Neural progenitor cell (in vitro differentiated cells): ENCODE measurements around the gene TNC. TPM values are rescaled to one million over a fixed set of nuclear protein-coding genes. Genes with fewer than 3 reads are reported as not detected.

ENCODE experiments used
- DNase-seq: peaks from one replicate; pipeline ENCODE4 v3.0.0-alpha.2; 2016; ENCODE audit warnings: low spot score
- H2AFZ ChIP-seq: fragments of 200-600 bp; sonication (generic); replicated peaks from 2 replicates; pipeline ENCODE4 v1.6.1; 2016; ENCODE audit warnings: antibody characterized with exemption
- H3F3A ChIP-seq: fragments of 200-600 bp; sonication (generic); 2 replicates; pipeline ENCODE4 v1.6.1; 2016; ENCODE audit warnings: antibody characterized with exemption, low read depth
- H3K27ac ChIP-seq: fragments of 200-600 bp; sonication (generic); 2 replicates; pipeline ENCODE4 v1.5.1; 2016; ENCODE audit warnings: mild to moderate bottlenecking
- H3K27me3 ChIP-seq: fragments of 200-600 bp; sonication (generic); 2 replicates; pipeline ENCODE4 v1.6.1; 2016; ENCODE audit warnings: mild to moderate bottlenecking, moderate library complexity
- H3K36me3 ChIP-seq: fragments of 200-600 bp; sonication (generic); 2 replicates; pipeline ENCODE4 v1.5.1; 2016
- H3K4me1 ChIP-seq: fragments of 200-600 bp; sonication (generic); 2 replicates; pipeline ENCODE4 v1.6.1; 2016; ENCODE audit warnings: mixed run types
- H3K4me2 ChIP-seq: fragments of 200-600 bp; sonication (generic); 2 replicates; pipeline ENCODE4 v1.6.1; 2016
- H3K4me3 ChIP-seq: fragments of 200-600 bp; sonication (generic); 2 replicates; pipeline ENCODE4 v1.5.1; 2016
- H3K79me2 ChIP-seq: fragments of 200-600 bp; sonication (generic); 2 replicates; pipeline ENCODE4 v1.6.1; 2016; ENCODE audit warnings: low read depth
- H3K9ac ChIP-seq: fragments of 200-600 bp; sonication (generic); 2 replicates; pipeline ENCODE4 v1.6.1; 2016
- H3K9me3 ChIP-seq: fragments of 200-600 bp; sonication (generic); 2 replicates; pipeline ENCODE4 v1.5.1; 2016; ENCODE audit warnings: low read depth
- H4K20me1 ChIP-seq: fragments of 200-600 bp; sonication (generic); 2 replicates; pipeline ENCODE4 v1.6.1; 2016; ENCODE audit warnings: low read depth
- H3K27ac Mint-ChIP-seq: 3 replicates; pipeline ENCODE4 v1.8.0; 2021; ENCODE audit warnings: mixed read lengths
- H3K27me3 Mint-ChIP-seq: 2 replicates; pipeline ENCODE4 v1.8.0; 2022; ENCODE audit warnings: low read depth, mild to moderate bottlenecking, inconsistent platforms, moderate library complexity, mixed read lengths; ENCODE audit not compliant: insufficient read depth
- H3K36me3 Mint-ChIP-seq: 3 replicates; pipeline ENCODE4 v1.8.0; 2021; ENCODE audit warnings: mixed read lengths
- H3K4me1 Mint-ChIP-seq: 3 replicates; pipeline ENCODE4 v1.8.0; 2021; ENCODE audit warnings: mixed read lengths
- H3K4me3 Mint-ChIP-seq: 3 replicates; pipeline ENCODE4 v1.8.0; 2021; ENCODE audit warnings: mild to moderate bottlenecking, moderate library complexity, mixed read lengths
- H3K9me3 Mint-ChIP-seq: 3 replicates; pipeline ENCODE4 v1.8.0; 2020; ENCODE audit warnings: mixed read lengths
- CTCF ChIP-seq: fragments of 200-600 bp; sonication (generic); IDR thresholded peaks from 2 replicates; pipeline ENCODE4 v1.5.1; 2017; ENCODE audit warnings: antibody characterized with exemption, mild to moderate bottlenecking
- EZH2 ChIP-seq: fragments of 200-600 bp; sonication (generic); IDR thresholded peaks from 2 replicates; pipeline ENCODE4 v1.6.1; 2017; ENCODE audit warnings: antibody characterized with exemption, mild to moderate bottlenecking, moderate library complexity
- EZH2phosphoT487 ChIP-seq: fragments of 200-600 bp; sonication (generic); IDR thresholded peaks from 2 replicates; pipeline ENCODE4 v1.6.1; 2017; ENCODE audit warnings: antibody characterized with exemption
- total RNA-seq: library from RNA; depleted of rRNA; stranded (reverse); fragments of >200 nt; gene quantifications from 2 replicates; pipeline ENCODE4 v1.2.3, GENCODE V29; 2015; ENCODE audit warnings: low replicate concordance

Gene TNC
- total RNA-seq, 1 donor from 2014 or later = 54.9 TPM

DNA sequence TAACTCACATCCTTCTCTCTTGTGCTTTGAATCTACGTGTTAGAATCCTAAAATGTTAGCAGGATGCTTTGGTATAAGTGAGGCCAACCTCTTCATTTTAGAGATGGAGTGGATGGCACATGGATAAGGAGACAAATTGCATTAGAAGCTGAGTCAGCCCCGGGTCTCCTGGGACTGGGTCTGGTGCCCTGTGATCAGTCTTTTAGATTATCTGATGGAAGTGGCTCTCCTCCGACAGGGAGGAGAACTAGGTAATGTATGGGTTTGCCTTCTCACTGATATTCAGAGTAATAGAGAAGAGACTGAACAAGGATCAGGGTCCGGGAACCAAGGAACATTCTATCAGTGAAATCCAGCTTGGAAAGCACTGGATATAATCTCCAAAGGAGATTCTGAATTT, 112.6 kb downstream of the TNC start:
- H3K9ac ChIP-seq = no peak overlapping the region
- no peaks in the 10 kb centered on the region for H4K20me1 ChIP-seq
- H3K79me2 ChIP-seq = no peaks in the 10 kb centered on the region
- no peak overlapping the region for H2AFZ ChIP-seq
- no peak for DNase-seq
- no peak overlapping the region for H3K27ac Mint-ChIP-seq
- H3K27ac ChIP-seq = no peak overlapping the region
- H3K36me3 ChIP-seq = no peaks in the 10 kb centered on the region
- TF ChIP-seq CTCF = no peak
- no peak for TF ChIP-seq EZH2phosphoT487
- no peak for TF ChIP-seq EZH2
- H3K4me3 ChIP-seq = no peak overlapping the region
- peaks cover 4% of the 10 kb centered on the region for H3K27me3 Mint-ChIP-seq
- no peaks in the 10 kb centered on the region for H3F3A ChIP-seq
- no peak overlapping the region for H3K4me3 Mint-ChIP-seq
- no peak overlapping the region for H3K4me2 ChIP-seq
- H3K27me3 ChIP-seq = no peaks in the 10 kb centered on the region
- no peaks in the 10 kb centered on the region for H3K9me3 ChIP-seq
- H3K36me3 Mint-ChIP-seq = no peaks in the 10 kb centered on the region
- peaks cover 4% of the 10 kb centered on the region for H3K4me1 Mint-ChIP-seq
- H3K9me3 Mint-ChIP-seq = no peaks in the 10 kb centered on the region
- peaks cover under 1% of the 10 kb centered on the region for H3K4me1 ChIP-seq

GRCh38 chr9:115004545-115004944, 113.4 kb downstream of the TNC start:
- Histone ChIP-seq H3K9ac (no peak overlapping the region), H3K27me3 (no peaks in the 10 kb centered on the region), H4K20me1 (no peaks in the 10 kb centered on the region), H3K27ac (no peak overlapping the region), H3F3A (no peaks in the 10 kb centered on the region), H3K36me3 (no peaks in the 10 kb centered on the region), H3K9me3 (no peaks in the 10 kb centered on the region), H3K79me2 (no peaks in the 10 kb centered on the region), H3K4me2 (no peak overlapping the region), H3K4me3 (no peak overlapping the region), H2AFZ (no peak overlapping the region), H3K4me1 (no peaks in the 10 kb centered on the region)
- Mint-ChIP-seq H3K9me3 (no peaks in the 10 kb centered on the region), H3K4me3 (no peak overlapping the region), H3K36me3 (no peaks in the 10 kb centered on the region), H3K4me1 (peaks cover 4% of the 10 kb centered on the region), H3K27ac (no peak overlapping the region), H3K27me3 (peaks cover 4% of the 10 kb centered on the region)
- no peak for DNase-seq
- TF ChIP-seq EZH2 = no peak
- no peak for TF ChIP-seq EZH2phosphoT487
- TF ChIP-seq CTCF = no peak

GRCh38 chr9:115002371-115003120, 115.4 kb downstream of the TNC start:
- no peaks in the 10 kb centered on the region for H3K4me1 ChIP-seq
- H3K79me2 ChIP-seq = no peaks in the 10 kb centered on the region
- peaks cover 4% of the 10 kb centered on the region for H3K27me3 Mint-ChIP-seq
- no peaks in the 10 kb centered on the region for H3K36me3 ChIP-seq
- no peak for DNase-seq
- no peak overlapping the region for H3K9ac ChIP-seq
- no peaks in the 10 kb centered on the region for H3K4me1 Mint-ChIP-seq
- H3K4me3 Mint-ChIP-seq = no peak overlapping the region
- H3F3A ChIP-seq = no peaks in the 10 kb centered on the region
- no peak overlapping the region for H2AFZ ChIP-seq
- peaks cover 3% of the 10 kb centered on the region for H3K27me3 ChIP-seq
- no peak overlapping the region for H3K27ac Mint-ChIP-seq
- no peak overlapping the region for H3K27ac ChIP-seq
- H3K4me3 ChIP-seq = no peak overlapping the region
- no peaks in the 10 kb centered on the region for H3K9me3 ChIP-seq
- no peak overlapping the region for H3K4me2 ChIP-seq
- no peaks in the 10 kb centered on the region for H3K9me3 Mint-ChIP-seq
- no peaks in the 10 kb centered on the region for H4K20me1 ChIP-seq
- TF ChIP-seq CTCF (no peak), EZH2 (no peak), EZH2phosphoT487 (no peak)
- H3K36me3 Mint-ChIP-seq = no peaks in the 10 kb centered on the region
